ENCODE results near the gene RBBP8NL.
A peak's percentile ranks its signal among the peaks of the same experiment; 100 is the strongest.
"Not testable (repeated sequence)": the region's sequence is repeated elsewhere in the genome, so short reads cannot be mapped to it uniquely, and the experiment has no call there.

The RBBP8NL gene

DNA sequence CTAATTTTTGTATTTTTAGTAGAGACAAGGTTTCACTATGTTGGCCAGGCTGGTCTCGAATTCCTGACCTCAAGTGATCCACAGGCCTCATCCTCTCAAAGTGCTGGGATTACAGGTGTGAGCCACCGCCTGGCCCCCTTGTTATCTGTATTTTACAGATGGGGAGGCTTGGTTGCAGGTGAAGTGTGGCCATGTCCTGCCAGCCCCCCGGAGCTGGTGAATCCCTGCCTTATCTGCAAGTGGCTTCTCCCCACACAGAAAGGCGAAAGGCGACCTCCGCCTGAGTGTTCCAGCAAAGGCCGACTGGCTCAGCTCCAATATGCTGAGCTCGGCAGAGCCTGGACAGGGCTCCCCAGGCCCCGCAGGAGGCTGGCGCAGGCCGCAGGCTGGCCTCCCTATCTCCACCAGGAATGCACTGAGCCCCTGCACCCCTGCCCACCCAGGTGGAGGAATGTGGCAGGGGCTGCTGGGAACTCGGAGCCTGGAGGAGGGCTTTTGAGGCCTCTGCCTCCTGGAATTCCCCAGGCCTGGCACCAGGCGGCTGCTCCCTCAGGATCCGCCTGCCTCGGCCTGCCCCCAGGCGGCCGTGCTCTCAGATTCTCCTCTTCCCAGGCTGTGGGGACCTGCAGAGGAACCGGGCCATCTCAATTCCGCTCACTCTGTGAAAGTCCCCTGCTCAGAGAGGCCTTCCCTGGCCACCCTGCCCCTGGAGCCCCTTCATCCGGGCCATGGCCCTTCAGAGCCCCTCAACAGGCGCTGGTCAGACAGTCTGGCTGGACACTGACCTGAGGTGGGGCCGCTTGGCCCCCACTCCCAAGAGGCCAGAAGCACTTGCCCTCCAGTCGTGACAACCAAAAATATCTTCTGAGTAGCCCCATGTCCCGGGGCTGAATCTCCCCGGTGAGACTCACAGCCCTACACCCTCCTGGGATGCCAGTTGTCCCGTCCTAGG, 51.0 kb downstream of the RBBP8NL start:
- Histone ChIP-seq H2AFZ (ENCODE audit: low read length, unreplicated experiment) (no peak overlapping the region), H3K27ac (ENCODE audit: low read depth, low read length) (no peak overlapping the region), H3K27me3 (ENCODE audit: insufficient read depth, low read length) (no peaks in the 10 kb centered on the region), H3K4me1 (ENCODE audit: control insufficient read depth, insufficient read depth, low read length, unreplicated experiment) (peaks cover 18% of the 10 kb centered on the region), H3K36me3 (ENCODE audit: insufficient read depth, low read length) (no peaks in the 10 kb centered on the region), H3K4me3 (ENCODE audit: low read depth, low read length) (no peak overlapping the region), H3K79me2 (ENCODE audit: control insufficient read depth, insufficient read depth, low read length, unreplicated experiment) (no peaks in the 10 kb centered on the region)

DNA sequence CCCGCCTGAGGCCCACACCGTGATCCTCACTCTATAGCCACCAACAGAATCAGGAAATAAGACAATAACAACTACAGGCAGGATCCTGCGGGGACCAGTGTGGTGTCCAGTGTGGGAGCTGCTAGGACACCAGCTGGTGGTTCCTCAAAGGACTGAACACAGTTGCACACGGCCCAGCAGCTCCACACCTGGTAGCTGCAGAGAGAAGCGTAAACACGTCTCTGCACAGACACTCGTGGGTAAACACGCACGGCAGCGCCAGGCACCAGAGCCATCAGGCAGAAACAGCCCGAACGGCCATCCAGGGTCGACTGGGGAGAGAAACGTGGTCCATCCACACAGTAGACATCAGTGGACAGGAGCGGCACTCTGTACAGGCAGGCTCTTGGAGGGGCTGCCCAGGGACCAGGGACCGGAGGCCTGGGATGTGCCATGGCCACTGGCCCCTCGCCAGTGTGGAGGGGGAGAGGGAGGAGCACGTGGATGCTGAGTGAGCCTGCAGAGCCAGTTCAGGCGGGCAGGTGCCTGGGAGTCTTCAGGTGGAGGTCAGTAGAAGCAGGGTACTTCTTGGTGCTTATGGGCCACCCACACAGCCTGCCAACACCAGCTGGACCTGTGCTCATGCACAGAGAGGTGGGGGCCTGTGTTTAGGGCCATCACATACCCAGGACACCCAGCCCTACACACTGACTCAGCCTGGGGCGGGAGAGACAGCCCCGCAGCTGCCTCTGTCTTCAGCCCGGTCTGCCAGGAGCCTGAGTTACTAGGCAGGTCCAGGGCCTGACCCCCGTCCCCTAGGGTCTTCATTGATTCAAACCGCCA, 52.8 kb downstream of the RBBP8NL start:
- Histone ChIP-seq H3K27me3 (ENCODE audit: insufficient read depth, low read length) (no peaks in the 10 kb centered on the region), H3K79me2 (ENCODE audit: control insufficient read depth, insufficient read depth, low read length, unreplicated experiment) (no peaks in the 10 kb centered on the region), H3K36me3 (ENCODE audit: insufficient read depth, low read length) (no peaks in the 10 kb centered on the region), H3K27ac (ENCODE audit: low read depth, low read length) (no peak overlapping the region), H3K4me3 (ENCODE audit: low read depth, low read length) (no peak overlapping the region), H3K4me1 (ENCODE audit: control insufficient read depth, insufficient read depth, low read length, unreplicated experiment) (peaks cover 28% of the 10 kb centered on the region), H2AFZ (ENCODE audit: low read length, unreplicated experiment) (no peak overlapping the region)

- not testable (repeated sequence) for H3K36me3 ChIP-seq (ENCODE audit: insufficient read depth, low read length); H3K79me2 ChIP-seq (ENCODE audit: control insufficient read depth, insufficient read depth, low read length, unreplicated experiment); H3K4me3 ChIP-seq (ENCODE audit: low read depth, low read length); H2AFZ ChIP-seq (ENCODE audit: low read length, unreplicated experiment); H3K27ac ChIP-seq (ENCODE audit: low read depth, low read length); H3K27me3 ChIP-seq (ENCODE audit: insufficient read depth, low read length)
- H3K4me1 ChIP-seq (ENCODE audit: control insufficient read depth, insufficient read depth, low read length, unreplicated experiment): peaks cover 34% of the 10 kb centered on the region
These were observed 53.6 kb downstream of the RBBP8NL start for GRCh38 chr20:62373631-62374179.

- Histone ChIP-seq H2AFZ (ENCODE audit: low read length, unreplicated experiment) (no peak overlapping the region), H3K4me1 (ENCODE audit: control insufficient read depth, insufficient read depth, low read length, unreplicated experiment) (peaks cover 47% of the 10 kb centered on the region), H3K27me3 (ENCODE audit: insufficient read depth, low read length) (no peaks in the 10 kb centered on the region), H3K79me2 (ENCODE audit: control insufficient read depth, insufficient read depth, low read length, unreplicated experiment) (no peaks in the 10 kb centered on the region), H3K27ac (ENCODE audit: low read depth, low read length) (no peak overlapping the region), H3K4me3 (ENCODE audit: low read depth, low read length) (no peak overlapping the region), H3K36me3 (ENCODE audit: insufficient read depth, low read length) (no peaks in the 10 kb centered on the region)
These were observed 55.0 kb downstream of the RBBP8NL start for GRCh38 chr20:62372042-62372993.

DNA sequence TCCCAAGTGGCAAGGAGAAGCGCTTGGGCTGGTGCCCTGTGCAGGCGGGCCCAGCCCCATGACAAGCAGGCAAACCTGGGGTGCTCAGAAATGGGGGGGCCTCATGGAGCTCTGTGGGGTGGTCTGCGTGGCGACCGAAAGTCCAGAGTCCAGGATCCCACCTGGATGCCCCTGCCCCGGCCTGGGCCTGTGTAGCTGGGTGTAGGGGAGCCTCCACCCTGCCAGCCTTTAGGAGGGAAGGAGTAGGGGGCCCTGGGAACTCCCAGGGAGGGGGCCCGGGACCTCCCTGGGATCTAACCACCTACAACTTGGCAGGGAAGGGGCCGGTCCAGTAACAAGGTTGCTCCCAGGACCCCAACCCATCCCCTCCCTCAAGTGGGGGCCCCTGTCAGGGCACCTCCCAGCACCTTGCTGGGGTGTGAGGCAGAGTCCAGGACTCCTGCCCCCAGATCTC, 55.7 kb downstream of the RBBP8NL start:
- Histone ChIP-seq H3K79me2 (ENCODE audit: control insufficient read depth, insufficient read depth, low read length, unreplicated experiment) (no peaks in the 10 kb centered on the region), H2AFZ (ENCODE audit: low read length, unreplicated experiment) (no peak overlapping the region), H3K4me1 (ENCODE audit: control insufficient read depth, insufficient read depth, low read length, unreplicated experiment) (peaks cover 47% of the 10 kb centered on the region), H3K27ac (ENCODE audit: low read depth, low read length) (no peak overlapping the region), H3K36me3 (ENCODE audit: insufficient read depth, low read length) (no peaks in the 10 kb centered on the region), H3K27me3 (ENCODE audit: insufficient read depth, low read length) (no peaks in the 10 kb centered on the region), H3K4me3 (ENCODE audit: low read depth, low read length) (no peak overlapping the region)

GRCh38 chr20:62370807-62371587, 56.3 kb downstream of the RBBP8NL start:
- no peak overlapping the region for H3K4me3 ChIP-seq (ENCODE audit: low read depth, low read length)
- no peaks in the 10 kb centered on the region for H3K36me3 ChIP-seq (ENCODE audit: insufficient read depth, low read length)
- peaks cover 47% of the 10 kb centered on the region for H3K4me1 ChIP-seq (ENCODE audit: control insufficient read depth, insufficient read depth, low read length, unreplicated experiment)
- no peaks in the 10 kb centered on the region for H3K79me2 ChIP-seq (ENCODE audit: control insufficient read depth, insufficient read depth, low read length, unreplicated experiment)
- H3K27ac ChIP-seq (ENCODE audit: low read depth, low read length): no peak overlapping the region
- H2AFZ ChIP-seq (ENCODE audit: low read length, unreplicated experiment): no peak overlapping the region
- no peaks in the 10 kb centered on the region for H3K27me3 ChIP-seq (ENCODE audit: insufficient read depth, low read length)

GRCh38 chr20:62370115-62370806, 57.1 kb downstream of the RBBP8NL start:
- Histone ChIP-seq H3K79me2 (ENCODE audit: control insufficient read depth, insufficient read depth, low read length, unreplicated experiment) (no peaks in the 10 kb centered on the region), H3K4me1 (ENCODE audit: control insufficient read depth, insufficient read depth, low read length, unreplicated experiment) (peaks cover 45% of the 10 kb centered on the region), H3K27ac (ENCODE audit: low read depth, low read length) (no peak overlapping the region), H3K36me3 (ENCODE audit: insufficient read depth, low read length) (no peaks in the 10 kb centered on the region), H3K4me3 (ENCODE audit: low read depth, low read length) (0 out of 2 replicates have a peak overlapping the region, but pooled peaks have one; percentile 44), H2AFZ (ENCODE audit: low read length, unreplicated experiment) (no peak overlapping the region), H3K27me3 (ENCODE audit: insufficient read depth, low read length) (no peaks in the 10 kb centered on the region)

DNA sequence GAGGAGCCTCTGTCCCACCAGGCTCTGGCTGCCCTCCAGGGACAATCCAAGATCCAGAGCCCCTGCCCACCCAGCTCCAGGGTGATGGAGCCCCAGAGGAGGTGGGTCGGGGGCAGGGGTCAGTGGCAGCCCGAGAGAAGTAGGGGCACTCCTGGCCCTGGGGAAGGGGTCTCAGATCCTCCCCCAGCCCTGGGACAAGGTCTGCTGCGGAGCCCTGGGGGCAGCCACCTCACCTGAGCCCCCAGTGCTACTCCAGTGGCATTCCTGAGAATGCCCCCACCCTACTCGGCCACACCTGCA, 57.6 kb downstream of the RBBP8NL start:
- H3K27ac ChIP-seq (ENCODE audit: low read depth, low read length): no peak overlapping the region

More for the DNA sequence above, 57.6 kb downstream of the RBBP8NL start:
- Histone ChIP-seq H3K36me3 (ENCODE audit: insufficient read depth, low read length) (no peaks in the 10 kb centered on the region), H2AFZ (ENCODE audit: low read length, unreplicated experiment) (no peak overlapping the region), H3K4me1 (ENCODE audit: control insufficient read depth, insufficient read depth, low read length, unreplicated experiment) (peaks cover 45% of the 10 kb centered on the region), H3K79me2 (ENCODE audit: control insufficient read depth, insufficient read depth, low read length, unreplicated experiment) (no peaks in the 10 kb centered on the region), H3K27me3 (ENCODE audit: insufficient read depth, low read length) (no peaks in the 10 kb centered on the region), H3K4me3 (ENCODE audit: low read depth, low read length) (peak overlapping the region; percentile 44; the same call in 1 of the 2 replicates)

Data from ACC112 (cell line).